Dermis blood vessel endothelial cell (primary cell): ENCODE results near the gene DNER. TPM values are rescaled to one million over a fixed set of nuclear protein-coding genes. Genes with fewer than 3 reads are reported as not detected.
"Not testable (repeated sequence)": the region's sequence is repeated elsewhere in the genome, so short reads cannot be mapped to it uniquely, and the experiment has no call there.

ENCODE experiments used
- DNase-seq: peaks from one replicate; pipeline ENCODE4 v3.0.0; 2010
- total RNA-seq: library from RNA; depleted of rRNA; stranded (reverse); fragments of >200 nt; gene quantifications from 2 replicates; pipeline ENCODE4 v1.2.3, GENCODE V29; 2014

Gene DNER
- total RNA-seq, 1 donor from 2014 or later, result not detected

DNA sequence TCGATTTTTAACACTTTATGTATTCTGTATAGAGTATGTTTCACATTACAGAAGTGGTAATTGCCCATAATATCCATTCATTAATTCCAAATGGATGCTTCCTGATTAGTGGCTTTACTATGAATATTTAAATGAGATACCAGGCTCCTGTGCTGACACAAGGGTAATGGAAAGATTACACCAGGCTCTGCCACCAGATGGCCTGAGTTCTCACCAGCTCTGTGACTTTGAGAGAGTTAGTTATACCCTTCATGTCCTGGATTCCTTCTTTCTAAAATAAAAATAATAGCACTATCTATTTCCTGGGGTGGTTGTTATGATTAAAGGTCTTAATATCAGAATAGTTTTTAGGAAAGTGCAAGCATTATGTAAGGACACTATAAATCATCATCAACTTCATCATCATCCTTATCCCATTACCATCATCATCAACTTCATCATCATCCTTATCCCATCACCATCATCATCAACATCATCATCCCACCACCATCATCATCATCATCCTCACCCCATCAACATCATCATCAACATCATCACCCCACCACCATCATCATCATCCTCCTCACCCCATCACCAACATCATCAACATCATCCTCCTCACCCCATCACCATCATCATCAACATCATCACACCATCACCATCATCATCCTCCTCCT, 151.8 kb downstream of the DNER start:
- DNase-seq, result no peak

DNA sequence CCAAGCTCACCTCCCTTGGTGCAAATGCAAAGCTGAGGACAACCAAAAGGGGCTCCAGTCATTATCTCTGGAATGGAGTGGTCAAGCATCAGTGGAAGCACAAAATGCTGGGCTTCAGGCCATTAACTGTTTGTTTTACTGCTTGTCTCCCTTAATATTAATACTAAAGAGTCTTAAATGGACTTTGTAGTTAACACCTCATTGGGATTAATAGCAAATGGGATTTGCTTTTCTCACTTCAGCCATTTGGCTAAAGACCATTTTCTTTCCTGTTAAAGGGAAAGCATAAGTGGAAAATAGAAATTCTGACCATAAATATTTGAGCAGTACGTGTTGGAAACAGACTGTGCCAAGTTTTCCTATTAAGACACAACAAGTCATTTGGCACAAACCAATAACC, 154.4 kb downstream of the DNER start:
- no peak for DNase-seq

DNA sequence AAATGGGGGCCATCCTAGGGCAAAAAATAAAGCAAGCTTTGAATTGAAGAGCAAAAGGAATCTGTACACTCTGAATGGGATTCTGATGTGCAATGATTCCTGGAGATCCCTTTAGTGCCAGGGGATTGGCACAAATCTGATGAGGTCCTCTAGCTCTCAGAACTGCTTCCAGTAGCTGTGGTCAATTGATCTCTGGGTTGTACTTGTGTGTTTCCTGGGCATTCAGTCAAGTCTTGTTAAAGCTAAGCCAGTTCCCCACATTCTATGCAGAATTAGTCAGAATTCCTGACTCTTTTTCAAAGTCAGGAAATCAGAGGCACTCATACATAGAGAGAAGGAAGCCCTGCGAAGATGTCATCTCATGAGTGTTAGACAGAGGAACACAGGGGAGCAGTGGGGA, 161.3 kb downstream of the DNER start:
- no peak for DNase-seq

DNA sequence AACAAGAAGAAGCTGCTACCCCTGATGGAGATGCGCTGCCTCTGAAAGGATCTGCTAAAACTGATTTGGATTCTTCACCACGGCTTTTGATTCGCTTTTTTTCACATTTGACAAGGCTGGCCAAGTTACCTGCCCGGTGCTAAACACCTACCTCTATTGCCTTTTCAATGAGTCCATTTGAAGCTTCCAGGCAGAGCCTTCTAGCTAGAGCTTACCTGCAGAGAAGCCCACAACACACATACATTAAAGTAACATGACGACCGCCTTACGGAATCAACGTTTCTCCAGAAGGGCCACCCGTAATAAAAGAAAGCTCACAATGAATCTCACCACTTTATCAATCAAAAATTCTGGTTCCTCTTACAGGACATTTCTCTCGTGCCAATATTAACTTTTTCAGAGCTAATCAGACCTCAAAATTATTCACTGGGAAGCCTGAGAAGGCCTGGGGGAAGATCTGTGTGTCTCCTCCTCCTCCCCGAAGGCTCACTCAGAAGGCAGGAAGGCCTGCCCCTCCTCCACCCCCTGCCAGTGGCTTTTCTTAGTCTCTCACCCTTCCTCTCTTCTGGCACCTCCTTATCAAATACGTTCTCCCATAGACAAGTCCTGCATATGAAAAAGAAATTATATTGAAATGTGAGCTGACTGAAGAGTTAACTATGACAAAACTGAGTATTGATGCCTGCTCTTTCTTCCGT, 171.0 kb downstream of the DNER start:
- DNase-seq, result no peak

DNA sequence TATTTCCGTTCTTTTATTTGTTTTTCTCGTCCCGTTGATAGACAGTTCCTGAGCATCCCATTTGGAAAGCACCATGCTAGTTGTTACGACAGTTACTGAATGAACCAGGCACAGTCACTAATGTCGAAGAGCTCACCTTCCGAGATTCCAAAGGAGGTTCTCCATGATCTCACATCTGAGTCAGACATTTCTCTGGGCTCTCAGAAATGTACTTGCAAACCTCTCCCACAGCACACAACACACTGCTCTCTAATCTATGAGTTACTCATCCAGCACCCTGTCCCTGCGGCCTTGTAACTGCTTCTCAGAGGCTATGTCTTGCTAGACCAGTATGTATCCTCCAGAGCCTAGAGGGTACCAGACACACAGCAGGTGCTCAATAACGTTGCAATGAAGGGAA, 174.7 kb downstream of the DNER start:
- no peak for DNase-seq

DNA sequence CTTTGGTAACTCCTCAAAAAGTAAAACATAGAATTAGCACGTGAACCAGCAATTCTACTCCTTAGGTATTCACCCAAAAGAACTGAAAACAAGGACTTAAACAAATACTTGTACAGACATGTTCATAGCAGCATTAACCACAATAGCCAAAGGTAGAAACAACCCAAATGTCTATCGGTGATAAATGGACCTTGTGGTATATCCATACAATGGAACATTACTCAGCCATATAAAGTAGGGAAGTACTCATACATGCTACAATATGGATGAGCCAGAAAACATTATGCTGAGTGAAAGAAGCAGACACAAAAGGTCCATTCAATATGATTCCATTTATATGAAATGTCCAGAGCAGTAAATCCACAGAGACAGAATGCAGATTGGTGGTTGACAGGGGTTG, 182.8 kb downstream of the DNER start:
- DNase-seq, result no peak

DNA sequence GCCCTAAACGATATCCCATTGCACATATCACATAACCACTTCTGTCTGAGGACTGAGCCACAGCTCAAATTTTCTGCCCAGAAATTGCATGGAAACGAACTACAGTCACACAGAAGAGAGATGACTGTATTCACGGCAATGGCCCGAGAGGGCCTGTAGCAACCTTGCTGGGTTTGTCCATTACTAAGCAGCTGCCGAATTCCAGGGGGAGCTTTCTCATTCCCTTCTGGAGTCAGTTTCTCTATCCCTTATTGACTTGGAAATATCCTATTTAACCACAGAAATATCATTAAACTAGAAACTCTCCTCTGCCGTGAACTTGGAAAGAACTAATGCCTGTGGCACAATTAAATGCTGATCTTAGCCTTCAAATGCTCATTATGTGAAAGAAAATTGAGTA, 183.9 kb downstream of the DNER start:
- DNase-seq, result no peak

DNA sequence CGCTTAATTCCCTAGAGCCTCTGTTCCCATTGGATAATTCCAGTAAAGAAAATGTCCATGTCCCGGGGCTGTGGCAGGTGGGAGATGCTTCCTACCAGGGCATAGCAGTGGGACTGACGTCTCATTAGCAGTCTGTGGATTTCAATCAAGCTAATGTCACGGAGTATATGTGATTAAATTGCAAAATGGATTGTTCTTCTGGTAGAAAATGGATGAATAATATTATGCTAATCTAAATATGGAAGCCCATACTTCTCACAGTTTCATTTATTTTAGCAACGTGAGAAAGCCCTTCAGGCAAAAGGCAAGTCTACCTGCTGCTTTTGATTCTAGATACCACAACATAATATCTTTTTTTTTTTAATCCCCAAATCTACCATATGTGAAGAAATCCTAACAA, 185.5 kb downstream of the DNER start:
- DNase-seq, result no peak

DNA sequence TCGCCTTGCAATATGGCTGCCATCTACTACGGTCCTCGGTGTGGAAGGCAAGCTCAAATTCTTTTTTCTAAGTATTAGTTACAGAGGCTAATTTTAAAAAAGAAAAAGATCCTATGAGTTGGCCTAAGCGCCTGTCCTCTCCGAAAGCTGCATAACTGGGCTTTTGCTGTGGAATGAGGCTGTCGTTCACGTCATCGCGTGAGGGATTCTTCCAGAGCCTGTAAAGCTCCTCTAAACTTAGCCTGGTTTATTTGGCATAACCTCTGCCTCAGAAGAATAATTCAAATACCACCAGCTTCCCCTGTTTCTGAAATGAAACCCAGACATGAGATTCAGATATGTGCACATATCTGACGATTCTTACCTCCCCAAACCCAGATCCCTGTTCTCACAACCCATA, 187.4 kb downstream of the DNER start:
- DNase-seq, result no peak

DNA sequence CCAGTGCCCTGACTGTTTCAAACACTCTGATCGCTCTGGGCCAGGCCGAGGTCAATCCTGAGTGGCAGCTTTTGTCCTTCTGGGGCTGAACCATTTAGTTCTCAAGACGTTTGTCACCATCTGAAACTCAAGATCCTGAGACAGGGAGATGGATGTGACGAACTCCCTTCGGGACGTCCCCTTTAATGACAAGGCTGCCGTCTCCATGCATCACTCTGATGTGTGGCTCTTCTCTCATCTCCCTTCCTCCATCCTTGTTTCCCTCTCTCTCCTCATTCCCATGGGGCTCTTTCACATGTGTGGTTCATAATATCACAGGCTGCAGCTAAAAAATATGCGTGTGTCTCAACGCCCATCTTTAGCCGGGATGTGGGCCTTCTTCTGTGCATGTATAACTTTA, 189.6 kb downstream of the DNER start:
- no peak for DNase-seq

DNA sequence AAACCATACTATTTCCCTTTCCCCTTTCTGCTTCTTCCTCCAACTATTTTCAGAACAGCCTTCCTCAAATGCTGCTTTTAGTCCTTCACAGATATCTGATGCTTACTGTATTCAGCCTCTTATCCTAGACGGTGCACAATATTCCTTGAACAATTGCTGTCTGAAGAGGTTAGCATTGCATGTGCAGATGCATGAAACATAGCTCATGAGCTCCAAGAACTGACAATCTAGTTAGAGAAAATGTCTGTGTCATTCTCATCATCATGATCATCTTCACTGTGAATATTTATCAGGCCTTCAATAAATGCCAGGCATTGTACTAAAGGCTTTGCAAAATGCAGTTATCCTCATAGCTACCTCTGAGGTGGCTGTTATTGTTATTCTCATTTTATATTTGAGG, 190.7 kb downstream of the DNER start:
- no peak for DNase-seq

DNA sequence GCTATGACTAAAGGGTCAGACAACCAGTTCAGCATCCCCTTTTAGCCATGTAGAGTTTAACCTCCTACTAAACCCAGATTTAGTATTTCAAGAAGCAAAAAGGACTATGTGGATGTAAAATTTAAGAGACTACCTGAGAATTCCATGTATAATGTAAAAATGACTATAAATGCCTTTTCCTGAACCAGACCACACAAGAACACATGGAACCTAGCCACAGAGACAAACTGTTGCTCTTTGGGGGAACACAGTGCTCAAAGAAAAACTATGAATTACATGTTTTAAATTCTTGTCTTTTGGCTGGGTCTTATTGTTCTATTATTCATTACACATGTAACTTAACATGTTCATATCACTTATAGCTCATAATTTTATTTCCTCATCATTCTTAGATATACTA, 192.8 kb downstream of the DNER start:
- DNase-seq, result no peak

DNA sequence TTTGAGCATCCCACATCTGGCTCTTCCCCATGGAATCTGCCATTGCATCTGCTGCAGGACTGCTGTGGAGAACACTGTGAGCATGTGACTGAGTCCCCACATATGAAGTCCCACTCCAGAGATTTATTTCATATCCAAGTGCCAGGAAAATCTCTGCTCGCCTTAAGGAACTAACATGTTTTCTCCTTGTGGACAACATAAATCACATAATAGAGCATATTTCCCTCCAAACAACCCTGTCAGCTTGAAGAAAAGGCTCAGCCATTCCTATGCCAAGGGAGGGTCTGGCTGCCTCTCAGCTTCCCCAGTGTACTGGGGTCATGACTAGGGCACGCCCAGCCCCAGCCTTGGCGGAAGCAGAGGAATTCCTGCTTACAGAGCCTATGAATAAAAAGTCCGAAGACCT, 193.7 kb downstream of the DNER start:
- DNase-seq, result peak; percentile 2

DNA sequence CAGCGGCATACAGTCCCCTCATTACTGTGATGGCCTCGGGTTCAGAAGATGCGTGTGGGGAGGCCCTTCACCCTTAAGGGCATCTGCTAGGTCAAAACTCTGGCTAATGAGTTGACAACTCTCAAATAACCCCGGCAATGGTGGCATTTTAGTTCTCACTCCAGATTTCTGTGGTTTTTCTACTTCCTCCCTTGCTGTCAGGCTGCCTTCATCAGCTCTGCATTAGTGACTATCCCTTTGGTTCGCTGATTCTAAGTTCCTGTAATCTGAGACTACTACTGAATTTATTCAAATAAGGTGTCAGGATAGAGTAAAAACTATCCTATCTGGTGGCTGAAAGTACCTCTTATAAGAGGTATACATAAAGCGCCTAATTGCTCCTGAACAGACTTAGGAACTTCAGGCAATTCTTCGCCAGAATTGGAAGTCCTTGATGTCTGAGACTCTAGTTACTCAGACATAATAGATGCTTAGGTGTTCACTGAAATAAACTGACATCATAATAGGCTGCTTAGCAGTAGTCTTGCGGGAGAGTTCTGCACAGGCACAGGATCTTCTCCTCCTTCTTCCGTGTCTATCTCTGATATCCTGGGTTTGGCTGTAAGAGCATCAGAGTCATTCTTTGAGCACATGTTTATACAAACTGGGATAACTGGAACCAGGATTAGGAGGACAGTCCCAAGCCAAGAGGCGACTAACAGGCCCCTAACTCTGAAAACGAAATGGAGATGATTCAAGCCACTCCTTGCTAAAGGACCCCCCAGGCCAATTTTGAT, 194.5 kb downstream of the DNER start:
- DNase-seq, result no peak

DNA sequence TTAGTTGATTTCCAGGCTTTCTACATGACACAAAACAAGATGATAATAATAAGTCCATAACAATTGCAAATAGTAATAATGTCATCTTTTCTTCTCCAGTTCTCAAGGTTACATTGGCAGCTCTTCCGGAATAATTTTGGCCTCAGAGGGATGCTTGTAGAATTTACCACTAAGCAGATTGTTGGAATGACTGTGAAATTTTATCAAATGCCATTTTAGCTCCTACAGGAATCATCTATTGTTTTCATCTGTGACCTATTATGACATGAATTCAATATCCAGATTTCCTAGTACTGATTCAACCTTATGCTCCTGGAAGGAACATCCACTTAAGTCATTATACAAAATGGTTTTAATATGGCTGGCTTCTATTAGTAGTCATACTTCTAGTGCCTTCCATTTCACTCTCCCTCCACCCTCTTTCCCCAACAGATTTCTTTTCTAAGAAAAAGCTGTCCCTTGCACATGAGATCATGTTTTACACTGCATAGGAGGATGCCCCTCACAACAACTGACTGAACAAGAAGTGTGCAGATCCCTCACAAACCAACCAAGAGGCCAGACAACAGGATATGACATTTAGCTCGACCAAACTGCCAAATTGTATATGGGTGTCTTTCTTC, 200.0 kb downstream of the DNER start:
- DNase-seq, result peak; percentile 7

DNA sequence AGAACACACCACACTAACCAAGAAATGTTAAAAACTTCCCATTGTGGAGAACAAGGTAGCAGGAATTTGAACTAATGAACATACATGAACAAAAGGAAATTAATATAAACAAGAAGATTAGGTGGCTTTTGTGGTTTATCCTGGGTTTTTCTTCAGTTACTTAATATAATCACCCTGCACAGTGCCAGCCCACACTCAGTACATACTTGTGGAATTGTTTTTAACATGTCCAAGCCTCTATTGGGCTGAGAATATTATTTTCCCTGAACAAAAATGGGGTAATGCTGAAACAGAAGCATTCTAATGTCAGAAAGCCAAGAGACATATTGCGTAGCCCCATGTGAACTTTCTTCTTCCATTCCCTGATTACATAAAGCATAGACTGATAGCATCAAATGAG, 202.8 kb downstream of the DNER start:
- DNase-seq, result no peak

DNA sequence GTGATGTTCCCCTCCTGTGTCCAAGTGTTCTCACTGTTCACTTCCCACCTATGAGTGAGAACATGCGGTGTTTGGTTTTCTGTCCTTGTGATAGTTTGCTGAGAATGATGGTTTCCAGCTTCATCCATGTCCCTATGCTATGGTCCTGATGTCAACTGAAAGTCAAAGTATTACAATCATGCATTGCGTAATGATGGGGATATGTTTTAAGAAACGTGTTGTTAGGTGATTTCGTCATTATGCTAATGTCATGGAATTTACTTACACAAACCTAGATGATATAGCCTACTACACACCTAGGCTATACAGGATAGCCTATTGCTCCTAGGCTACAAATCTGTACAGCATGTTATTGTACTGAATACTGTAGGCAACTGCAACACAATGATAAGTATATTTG, 207.7 kb downstream of the DNER start:
- DNase-seq, result not testable (repeated sequence)

DNA sequence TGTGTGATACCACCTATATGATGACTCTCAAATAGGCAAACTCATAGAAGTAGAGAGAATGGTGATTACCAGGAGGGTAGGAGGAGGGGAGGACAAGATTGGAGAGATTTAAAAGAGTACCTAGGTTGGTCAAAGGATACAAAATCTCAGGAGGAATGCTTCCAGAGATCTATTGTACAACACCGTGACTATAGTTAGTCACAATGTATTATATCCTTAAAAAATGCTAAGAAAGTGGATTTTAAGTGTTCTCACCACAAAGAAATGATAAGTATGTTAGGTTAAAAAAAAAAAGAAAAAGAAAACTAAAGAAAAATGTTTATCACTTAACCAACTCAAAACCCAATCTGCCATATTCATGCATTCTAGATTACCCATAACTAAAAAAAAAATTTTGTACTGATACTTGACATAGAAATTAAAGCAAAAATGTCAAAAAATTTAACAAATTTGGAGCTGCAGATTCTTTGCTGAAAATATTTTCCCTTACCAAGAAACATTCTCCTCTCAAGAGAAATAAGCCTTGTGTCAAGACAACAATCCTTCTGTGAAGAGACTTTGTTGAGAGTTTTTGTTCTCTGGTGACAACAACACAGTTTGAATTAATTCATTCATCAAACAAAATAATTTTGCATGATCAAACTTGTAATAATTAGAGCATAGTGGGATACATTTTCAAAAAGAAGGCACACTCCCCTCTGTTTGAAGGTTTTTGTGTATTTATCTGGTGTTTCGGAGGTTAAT, 213.1 kb downstream of the DNER start:
- DNase-seq, result no peak

DNA sequence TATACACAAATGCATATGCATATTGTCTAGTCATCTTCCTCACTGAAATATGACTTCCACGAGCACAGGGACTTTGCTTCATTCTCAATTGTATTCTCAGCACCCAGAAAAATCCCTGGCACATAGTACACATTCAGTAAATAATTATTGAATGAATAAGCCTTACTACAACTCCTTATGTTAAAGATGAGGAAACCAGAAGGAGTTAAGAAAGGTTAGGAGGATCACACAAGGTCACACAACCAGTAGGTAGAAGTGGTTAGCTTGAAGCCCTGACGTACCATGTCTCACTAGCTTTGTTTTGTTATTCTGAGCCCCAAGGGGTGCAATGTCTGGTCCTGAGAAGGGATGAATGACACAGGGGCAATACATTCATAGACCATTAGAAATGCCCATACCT, 222.3 kb downstream of the DNER start:
- no peak for DNase-seq

DNA sequence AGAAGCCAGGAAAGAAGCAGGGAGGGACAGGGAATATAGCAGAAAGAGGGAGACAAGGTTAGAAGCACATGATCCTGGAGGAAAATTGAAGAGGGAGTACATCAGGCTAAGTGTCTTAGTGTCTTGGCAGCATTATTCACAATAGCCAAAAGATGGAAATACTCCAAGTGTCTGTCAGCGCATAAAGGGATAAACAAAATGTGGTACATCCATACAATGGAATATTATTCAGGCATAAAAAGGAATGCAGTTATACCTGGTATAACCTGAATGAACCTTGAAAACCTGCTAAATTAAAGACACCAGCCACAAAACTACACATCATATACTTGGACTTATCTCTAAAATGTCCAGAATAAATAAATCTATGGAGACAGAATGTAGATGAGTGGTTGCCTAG, 224.2 kb downstream of the DNER start:
- DNase-seq, result no peak

DNA sequence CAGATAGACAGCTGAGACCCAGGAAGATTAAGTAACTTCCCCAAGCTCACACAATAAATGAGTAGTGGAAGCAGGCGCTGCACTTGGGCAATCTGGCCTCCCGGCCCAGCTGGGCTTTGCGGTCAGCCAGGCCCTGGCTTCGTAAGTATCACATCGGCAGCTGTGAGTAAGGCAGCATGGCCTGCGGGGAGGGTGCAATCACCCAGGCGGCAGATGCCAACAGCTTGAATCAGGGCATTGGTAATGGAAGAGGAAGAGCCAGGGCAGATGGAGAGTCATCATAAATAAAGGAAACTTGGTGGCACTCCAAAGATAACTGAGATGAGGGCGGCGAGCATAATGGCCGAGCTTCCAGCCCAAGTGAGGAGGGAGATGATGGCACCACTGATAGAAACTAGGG, 225.3 kb downstream of the DNER start:
- no peak for DNase-seq

DNA sequence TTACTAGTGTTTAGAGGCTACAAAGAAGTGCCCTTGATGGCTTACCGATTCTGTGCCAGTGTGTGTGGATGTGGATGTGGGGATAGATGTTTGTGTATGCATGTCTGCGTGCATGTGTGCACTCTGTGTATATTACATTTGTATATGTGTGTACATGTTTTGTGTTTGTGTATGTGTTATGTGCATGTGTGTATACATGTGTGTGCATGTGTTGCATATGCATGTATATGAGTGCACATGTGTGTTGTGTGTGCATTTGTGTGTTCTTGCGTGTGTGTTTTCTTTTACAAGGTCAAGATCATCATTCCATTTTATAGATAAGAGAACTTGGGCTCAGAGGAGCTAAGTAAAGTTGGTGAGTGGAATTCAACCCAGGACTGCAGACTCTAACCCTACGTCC, 226.1 kb downstream of the DNER start:
- no peak for DNase-seq

DNA sequence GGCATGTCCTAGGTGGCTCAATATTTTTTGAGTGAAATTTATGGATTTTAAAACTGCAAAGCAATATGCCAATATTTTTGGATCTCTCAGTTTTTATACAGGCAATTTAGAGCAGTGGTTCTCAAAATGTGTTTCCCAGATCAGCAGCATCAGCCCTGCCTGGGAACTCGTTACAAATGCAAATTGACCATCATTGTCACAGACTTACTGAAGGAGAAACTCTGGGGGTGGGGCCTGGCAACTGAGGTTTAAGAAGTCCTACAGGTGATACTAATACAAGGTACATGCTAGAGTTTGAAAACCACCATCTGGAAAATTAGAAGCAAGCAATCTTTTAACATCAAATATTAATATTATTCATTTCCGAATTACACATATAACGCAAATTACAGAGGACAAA, 227.7 kb downstream of the DNER start:
- DNase-seq, result no peak
